ENCODE data around the gene CEP76.

Gene CEP76

DNA sequence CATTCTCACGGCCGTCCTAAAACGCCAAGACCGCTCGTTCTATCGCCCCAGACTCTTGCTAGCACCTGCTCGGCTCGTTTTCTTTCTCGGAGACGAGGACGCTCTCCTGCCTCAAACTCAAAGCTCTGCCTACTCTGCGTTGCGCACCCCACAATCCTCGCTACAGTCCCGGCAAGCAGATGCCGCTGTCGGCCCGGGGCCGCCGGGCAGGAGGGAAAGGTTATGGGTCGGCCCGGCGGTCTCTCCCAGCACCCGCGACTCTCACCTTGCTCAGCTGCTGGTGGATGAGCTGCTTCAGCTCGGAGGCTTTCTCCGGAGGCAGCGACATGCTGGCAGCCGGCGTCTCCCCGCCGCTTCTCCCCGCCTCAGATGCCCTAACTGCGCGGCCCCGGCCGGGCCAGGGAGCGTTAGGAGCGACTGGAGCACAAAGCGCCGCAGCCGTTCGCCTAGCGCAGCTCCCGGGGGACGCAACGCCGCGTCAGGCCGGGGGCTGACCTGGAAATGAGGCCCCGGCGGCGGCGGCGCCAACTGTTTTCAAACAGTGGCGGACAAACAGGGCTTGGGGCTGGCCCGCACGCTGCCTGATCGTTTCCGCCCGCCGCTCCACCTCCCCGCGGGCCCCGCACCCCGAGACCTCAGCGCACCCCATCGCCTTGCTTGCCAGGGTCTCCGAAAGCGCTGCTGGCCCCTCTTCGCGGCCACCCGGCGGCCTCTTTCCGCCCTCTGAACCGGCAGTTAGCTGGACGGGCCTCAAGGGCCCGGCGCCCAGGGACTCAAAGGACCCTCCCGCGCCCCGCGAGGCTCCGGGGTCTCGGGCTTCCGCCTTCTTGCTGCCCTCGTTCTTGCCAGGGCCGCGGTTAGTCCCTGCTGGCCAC lies at the start of gene CEP76, which contains the start of gene PSMG2:
TSS of gene CEP76 (minus strand) at position 503 of the 875 bp plus-strand sequence. CDS start at position 328, 175 bp downstream.
TSS of gene PSMG2 (plus strand) at position 822 of the 875 bp plus-strand sequence. CDS start 66 bp downstream, outside the sequence.
- peak; percentile 74 for DNase-seq

DNA sequence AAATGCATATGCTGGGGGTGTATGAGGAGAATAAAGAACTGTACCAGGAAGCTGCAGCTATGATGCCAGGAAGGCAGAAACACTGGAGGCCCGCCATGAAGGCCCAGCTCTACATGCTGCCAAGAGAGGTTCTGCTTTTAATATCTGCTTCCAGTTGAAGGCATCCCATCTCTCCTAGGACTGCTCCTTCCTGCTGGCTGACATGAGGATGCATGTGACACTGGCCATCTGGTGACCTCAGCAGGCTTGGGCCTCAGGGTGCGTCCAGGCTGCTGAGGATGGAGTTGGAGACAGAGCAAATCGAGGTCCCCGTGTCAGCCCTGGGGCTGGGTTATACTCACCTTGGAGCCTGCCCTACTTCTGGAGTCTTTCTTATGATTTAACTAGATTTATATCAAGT lies 49.4 kb upstream of the CEP76 start:
- no peak for DNase-seq

DNA sequence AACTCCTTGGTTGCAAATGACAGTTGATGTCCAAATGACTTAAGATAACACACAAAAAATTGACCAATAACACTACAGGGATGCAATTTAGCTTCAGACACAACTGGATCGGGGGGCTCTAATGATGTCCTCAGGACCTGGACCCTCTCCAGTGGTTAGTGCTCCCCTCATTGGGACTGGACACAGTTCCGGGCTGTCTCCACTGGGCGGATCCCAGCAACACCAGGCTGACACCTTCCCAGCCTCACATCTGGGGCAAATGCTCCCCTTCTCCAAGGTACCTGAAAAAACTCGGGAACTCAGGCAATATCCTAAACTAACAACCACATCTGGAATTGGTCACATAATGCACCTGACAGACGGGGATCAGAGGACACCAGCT lies 49.0 kb upstream of the CEP76 start:
- DNase-seq: no peak

DNA sequence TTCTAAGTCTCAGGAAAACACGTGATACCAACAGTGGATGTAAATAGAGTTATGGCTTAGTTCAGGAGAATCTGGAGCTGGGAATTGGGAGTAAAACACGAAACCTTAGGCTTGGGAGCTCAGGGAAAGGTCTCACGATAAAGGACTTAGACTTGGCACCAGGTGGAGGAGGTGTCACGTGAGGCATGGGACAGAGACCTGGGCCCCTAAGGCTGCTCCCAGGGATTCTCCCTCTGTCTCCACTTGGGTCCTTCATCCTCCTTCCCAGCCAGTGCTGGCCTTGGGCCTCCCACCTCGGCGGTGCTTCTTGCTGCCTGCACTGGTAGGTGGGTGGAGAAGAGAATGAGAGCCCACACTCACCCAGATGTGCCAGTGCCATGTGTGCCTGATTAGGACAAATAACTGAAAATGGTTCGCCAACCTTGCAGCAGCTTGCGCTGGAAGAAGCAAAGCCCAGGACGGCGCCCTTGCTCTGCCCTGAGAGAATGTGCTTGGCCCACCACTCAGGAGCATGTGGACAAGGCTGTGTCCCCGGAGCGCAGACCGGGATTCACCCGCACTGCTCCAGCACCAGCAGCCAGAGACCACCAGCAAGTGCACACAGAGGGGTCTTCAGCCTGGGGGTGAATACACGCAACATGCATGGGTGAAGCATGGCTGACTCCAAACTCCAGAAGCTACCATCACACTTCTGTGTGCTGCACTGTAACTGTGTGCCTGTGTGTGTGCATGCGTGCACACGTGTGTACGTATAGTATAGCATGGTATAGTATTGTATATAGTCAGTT lies 48.4 kb upstream of the CEP76 start:
- no peak for DNase-seq

GRCh38 chr18:12750076-12750714 lies 47.7 kb upstream of the CEP76 start:
- DNase-seq: no peak

DNA sequence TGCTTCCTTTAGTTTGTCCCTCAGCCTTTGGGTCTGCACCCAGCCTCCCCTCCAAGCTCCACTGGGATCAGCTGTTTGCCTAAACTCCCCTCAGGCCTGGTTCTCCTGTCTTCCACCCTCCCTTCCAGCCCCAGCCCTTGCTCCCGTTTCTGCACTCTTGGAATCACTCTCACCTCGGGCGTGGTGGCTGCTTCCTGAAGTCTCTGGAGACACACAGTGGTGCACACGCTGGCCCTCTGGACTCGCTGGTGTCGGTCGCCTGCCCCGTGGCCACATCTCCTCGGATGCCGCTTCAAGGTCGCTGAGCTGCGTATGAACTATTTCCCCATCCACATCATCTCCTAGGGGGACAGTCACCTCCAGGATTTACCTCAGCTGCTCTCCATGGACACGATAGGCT lies 46.6 kb upstream of the CEP76 start:
- DNase-seq: no peak

GRCh38 chr18:12748671-12749070 lies 46.1 kb upstream of the CEP76 start:
- DNase-seq: no peak

- no peak for DNase-seq
These were observed 45.2 kb upstream of the CEP76 start for GRCh38 chr18:12747530-12748315.

DNA sequence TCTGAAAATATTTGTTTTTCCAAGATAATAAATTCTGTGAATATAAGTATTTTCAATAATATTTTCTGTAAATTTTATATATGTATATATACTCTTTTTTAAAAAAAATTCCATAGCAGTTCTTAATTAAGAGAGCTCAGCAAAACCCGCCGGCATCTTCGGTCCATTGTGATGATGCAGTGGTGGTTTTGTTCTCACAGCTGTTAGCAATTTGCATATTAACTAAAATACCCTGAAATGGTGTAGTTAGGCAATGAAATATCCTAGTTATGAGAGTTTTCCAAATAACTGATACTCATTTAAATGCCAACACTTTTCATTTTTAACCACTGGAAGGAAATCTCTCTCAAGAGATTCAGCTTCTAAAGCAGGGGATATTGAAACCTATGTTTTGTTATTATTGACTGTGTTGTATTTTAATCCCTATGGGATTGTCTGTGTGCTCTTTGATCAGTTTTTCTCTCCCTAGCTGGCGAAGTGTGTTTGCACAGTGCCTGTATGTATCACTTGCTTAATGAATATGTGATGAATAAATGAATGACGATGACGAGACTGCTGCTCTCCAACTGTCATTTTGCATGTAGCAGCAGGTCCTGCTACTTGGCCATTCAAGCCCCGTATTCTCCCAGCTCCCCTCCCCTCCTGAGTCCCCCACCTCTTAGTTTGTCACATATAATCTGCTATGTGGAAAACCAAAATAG lies 42.7 kb upstream of the CEP76 start:
- DNase-seq: no peak

GRCh38 chr18:12744103-12744502 lies 41.6 kb upstream of the CEP76 start:
- DNase-seq: peak; percentile 69

GRCh38 chr18:12742453-12742852 lies 39.9 kb upstream of the CEP76 start:
- DNase-seq: peak; percentile 88

DNA sequence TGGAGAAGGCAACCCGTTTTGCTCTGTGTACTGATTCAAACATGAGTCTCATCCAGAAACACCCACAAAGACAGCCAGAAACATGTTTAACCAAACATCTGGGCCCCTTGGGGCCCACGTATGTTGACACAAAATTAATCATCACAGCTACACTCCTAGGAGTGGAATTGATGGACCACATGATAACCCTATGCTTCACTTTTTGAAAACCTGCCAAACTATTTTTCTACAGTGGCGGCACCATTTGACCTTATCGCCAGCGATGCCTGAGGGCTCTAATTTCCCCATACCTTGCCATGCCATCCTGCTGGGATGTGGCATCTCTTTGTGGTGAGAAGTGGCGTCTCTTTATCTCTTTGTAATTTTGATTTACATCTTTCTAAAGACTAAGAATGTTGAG lies 38.8 kb upstream of the CEP76 start:
- peak; percentile 89 for DNase-seq

DNA sequence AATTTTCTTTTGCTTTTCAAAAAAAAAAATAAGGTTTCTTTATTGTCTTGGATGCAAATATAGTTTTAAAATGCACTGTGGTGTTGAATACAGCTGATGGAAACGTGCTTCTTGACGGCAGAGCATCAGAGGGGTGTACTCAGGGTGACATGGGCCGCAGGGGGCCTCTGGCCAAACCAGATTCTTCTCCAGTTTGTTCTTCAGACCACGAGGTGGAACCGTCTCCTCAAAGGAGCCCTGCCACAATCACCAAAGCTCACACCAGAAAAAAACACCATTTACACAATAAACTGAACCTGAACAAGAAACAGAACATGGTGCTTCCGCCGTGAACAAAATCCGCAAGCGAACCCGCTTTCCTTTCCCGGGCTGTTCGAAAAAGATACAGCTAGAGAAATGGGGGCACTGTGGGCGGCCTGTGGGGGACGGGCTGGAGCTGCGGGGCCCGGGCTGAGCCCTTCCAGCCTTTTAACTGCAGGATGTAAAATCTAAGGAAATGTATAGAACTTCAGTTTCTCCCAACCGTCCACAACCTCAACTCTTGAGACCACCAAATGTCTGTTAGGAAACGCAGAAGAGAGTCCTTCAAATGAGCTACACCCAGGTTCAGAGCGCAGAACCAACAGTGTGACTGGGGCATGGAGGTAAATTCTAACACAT lies 34.9 kb upstream of the CEP76 start:
- DNase-seq: no peak

DNA sequence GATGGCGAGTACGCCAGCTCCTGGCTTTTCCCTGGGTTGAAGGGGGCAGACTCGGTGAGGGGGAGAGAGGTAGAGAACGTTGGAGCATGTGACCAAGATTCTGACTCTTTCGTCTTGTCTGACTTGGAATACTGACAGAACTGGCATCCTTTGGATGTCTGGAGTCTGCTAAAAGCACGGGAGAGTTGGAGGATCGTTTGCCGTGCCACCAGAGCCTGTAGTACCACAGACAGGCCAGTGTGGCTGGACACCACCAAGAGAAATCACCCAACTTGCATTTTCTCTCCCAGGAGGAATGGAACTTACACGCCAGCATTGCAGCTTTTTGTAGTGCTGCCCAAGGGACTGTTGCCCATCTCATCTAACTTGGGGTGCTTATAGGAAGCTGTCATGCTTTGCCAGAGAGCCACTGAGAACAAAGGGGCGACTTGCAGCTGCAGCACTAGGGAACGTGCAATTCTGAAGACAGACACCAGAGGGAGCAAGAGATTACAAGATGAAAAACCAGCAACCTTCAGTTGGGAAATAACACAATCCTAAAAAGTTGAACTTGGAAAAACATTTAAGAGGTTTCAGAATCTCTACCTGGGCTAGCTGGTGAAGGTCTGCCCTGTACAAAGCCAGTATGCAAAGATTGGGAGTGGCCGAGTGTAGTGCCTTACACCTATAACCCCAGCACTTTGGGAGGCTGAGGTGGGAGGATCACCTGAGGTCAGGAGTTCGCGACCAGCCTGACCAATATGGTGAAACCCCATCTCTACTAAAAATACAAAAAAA lies 24.4 kb upstream of the CEP76 start:
- DNase-seq: peak; percentile 38

GRCh38 chr18:12726331-12726730 lies 23.8 kb upstream of the CEP76 start:
- DNase-seq: no peak

DNA sequence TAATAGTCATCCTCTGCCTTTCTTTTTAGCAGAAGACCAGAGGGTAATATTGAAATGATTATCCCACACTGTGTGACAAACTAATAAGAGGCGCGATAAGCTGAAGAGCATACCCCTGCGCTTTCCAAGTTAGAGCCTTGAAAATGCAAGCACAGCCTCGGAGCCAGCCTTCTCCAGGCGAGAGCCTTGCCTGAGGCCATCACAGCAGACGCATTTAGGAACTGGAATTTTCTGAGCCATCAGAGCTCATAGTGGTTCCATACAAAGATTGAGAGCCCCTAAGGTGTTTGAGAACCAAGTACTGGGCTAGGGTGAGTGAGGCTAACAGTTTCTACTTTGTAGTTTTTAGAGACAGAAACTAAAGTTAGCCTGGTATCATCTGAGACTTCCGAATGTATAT lies 20.2 kb upstream of the CEP76 start:
- no peak for DNase-seq

GRCh38 chr18:12721495-12722275 lies 19.2 kb upstream of the CEP76 start:
- no peak for DNase-seq

- DNase-seq: no peak
These were observed 8.9 kb upstream of the CEP76 start for GRCh38 chr18:12711446-12711845.

GRCh38 chr18:12703664-12704063 lies 1.1 kb upstream of the CEP76 start:
- no peak for DNase-seq

- no peak for DNase-seq
These were observed 609 bp upstream of the CEP76 start for GRCh38 chr18:12703096-12703567.

Measured in NCI-H226 (cell line).